Measurements from ENCODE around the gene PDHX.

PDHX gene

DNA sequence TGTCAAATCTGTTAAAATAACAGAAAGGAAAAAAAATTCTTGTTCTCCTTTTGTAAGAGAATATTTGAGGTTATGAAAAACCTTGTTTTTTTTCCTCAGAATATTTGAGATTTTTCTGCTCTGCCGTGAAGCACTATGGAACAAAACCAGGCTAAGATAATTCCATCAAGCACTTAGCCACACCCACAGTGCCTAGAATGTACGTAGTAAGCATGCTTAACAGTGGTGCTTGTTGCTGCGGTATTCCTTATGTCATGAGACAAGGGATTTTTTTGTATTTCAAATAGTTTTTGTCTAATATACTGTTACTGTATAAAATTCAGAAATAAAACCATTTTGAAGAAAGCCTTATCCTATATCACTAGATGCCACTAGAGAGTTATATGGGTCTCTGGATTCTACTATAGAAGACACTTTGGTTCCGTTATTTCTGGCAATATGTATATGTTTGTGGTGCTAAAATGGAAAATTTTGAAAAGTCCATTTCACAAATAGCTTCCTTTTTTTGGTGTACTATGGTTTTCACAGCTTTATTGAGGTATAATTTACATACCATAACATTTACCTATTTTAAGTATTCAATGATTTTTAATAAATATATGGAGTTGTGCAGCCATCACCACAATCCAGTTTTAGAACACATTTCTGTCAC, 23.7 kb downstream of the PDHX start:
- intact Hi-C loops (cut with DNase I; ENCODE audit: low total_unique reads): no loop called here
- H3K27ac ChIP-seq: no peak overlapping the region

DNA sequence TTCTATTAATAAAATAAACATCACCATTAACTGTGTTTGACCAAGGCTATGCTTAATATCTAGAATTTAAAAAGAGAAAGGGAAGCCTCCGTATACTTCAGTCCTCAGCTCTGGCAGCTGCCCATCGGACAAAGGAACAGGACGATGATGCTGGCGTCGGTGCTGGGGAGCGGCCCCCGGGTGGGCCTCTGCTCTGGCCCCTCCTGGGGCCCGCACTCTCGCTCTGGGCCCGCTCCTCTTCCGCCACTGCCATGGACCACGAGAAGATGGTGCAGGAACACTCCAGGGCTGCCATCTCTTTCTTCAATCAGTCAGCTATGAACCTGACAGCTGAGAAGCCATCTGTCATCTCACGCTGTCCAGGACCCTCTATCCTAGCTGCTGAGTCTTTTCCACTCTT, 25.3 kb downstream of the PDHX start:
- TF ChIP-seq, protein P1, sequence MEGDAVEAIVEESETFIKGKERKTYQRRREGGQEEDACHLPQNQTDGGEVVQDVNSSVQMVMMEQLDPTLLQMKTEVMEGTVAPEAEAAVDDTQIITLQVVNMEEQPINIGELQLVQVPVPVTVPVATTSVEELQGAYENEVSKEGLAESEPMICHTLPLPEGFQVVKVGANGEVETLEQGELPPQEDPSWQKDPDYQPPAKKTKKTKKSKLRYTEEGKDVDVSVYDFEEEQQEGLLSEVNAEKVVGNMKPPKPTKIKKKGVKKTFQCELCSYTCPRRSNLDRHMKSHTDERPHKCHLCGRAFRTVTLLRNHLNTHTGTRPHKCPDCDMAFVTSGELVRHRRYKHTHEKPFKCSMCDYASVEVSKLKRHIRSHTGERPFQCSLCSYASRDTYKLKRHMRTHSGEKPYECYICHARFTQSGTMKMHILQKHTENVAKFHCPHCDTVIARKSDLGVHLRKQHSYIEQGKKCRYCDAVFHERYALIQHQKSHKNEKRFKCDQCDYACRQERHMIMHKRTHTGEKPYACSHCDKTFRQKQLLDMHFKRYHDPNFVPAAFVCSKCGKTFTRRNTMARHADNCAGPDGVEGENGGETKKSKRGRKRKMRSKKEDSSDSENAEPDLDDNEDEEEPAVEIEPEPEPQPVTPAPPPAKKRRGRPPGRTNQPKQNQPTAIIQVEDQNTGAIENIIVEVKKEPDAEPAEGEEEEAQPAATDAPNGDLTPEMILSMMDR (IDR thresholded peaks at IDR 0.05): no peak
- H3K27ac ChIP-seq: no peak overlapping the region

More for the DNA sequence above, 23.7 kb downstream of the PDHX start:
- Histone ChIP-seq H3K36me3 (peaks cover 0 to 12% (median 11%) of the 10 kb centered on the region in 3 donors), H3K4me1 (peaks cover 0 to 15% (median 0%) of the 10 kb centered on the region in 4 donors), H3K27me3 (no peaks in the 10 kb centered on the region), H3K4me3 (no peak overlapping the region), H3K9me3 (peaks cover 0 to 8% (median 0%) of the 10 kb centered on the region in 3 donors)
- TF ChIP-seq, protein P1 (IDR thresholded peaks at IDR 0.05): no peak
- no peak for DNase-seq

DNA sequence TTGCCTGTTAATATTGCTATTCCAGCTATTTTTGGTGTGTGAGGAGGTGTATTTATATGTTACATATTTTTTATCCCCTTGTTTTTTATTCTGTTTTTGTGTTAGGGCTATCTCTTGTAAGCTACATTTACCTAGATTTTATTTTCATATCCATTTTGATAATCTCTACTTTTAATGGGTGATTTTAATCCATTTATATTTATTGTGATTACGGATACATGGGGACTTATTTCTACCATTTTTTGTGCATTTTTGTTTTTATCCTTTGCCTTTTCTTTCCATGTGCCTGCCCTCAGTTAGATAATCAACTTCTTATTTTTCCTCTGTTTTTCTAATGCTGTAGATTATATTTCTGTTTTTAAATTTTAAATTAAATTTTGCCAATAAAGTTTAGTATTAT, 28.3 kb downstream of the PDHX start:
- TF ChIP-seq, protein P1 (IDR thresholded peaks at IDR 0.05): no peak
- Histone ChIP-seq H3K4me3 (no peak overlapping the region), H3K9me3 (peaks cover 0 to 8% (median 0%) of the 10 kb centered on the region in 3 donors), H3K27ac (no peak overlapping the region), H3K4me1 (peaks cover 0 to 21% (median 0%) of the 10 kb centered on the region in 4 donors), H3K27me3 (no peaks in the 10 kb centered on the region), H3K36me3 (peaks cover 0 to 12% (median 11%) of the 10 kb centered on the region in 3 donors)
- intact Hi-C loops (cut with DNase I; ENCODE audit: low total_unique reads): no loop called here
- DNase-seq: no peak

More for the DNA sequence above, 25.3 kb downstream of the PDHX start:
- no peak for DNase-seq
- peaks cover 0 to 15% (median 0%) of the 10 kb centered on the region in 4 donors for H3K4me1 ChIP-seq
- no peaks in the 10 kb centered on the region for H3K27me3 ChIP-seq
- H3K4me3 ChIP-seq: no peak overlapping the region
- H3K9me3 ChIP-seq: peaks cover 0 to 8% (median 0%) of the 10 kb centered on the region in 3 donors
- H3K36me3 ChIP-seq: peaks cover 0 to 12% (median 11%) of the 10 kb centered on the region in 3 donors
- intact Hi-C loops (cut with DNase I; ENCODE audit: low total_unique reads): no loop called here

DNA sequence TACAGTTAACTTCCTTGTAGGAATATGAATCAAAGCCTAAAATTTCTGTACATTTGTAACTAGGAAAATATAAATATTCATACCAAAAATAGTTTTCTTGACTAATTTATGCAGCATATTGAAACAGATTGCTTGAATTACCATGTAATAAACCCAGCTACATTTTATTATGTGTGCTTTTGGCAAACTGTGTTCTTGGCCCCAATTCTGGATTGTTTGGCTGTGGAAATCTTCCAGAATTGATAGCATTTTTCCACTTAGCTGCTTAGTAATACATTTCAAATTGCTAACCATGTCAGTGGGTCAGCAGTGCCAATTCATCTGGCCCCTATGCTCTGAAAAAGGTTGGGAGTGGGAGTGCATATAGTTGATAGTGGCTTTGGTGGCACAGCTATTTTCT, 32.3 kb downstream of the PDHX start:
- Histone ChIP-seq H3K36me3 (peaks cover 0 to 5% (median 0%) of the 10 kb centered on the region in 3 donors), H3K27ac (no peak overlapping the region), H3K4me3 (no peak overlapping the region), H3K9me3 (peaks cover 0 to 8% (median 0%) of the 10 kb centered on the region in 3 donors), H3K27me3 (no peaks in the 10 kb centered on the region), H3K4me1 (peaks cover 0 to 15% (median 0%) of the 10 kb centered on the region in 4 donors)
- intact Hi-C loops (cut with DNase I; ENCODE audit: low total_unique reads): no loop called here
- DNase-seq: no peak
- TF ChIP-seq, protein P1 (IDR thresholded peaks at IDR 0.05): no peak

DNA sequence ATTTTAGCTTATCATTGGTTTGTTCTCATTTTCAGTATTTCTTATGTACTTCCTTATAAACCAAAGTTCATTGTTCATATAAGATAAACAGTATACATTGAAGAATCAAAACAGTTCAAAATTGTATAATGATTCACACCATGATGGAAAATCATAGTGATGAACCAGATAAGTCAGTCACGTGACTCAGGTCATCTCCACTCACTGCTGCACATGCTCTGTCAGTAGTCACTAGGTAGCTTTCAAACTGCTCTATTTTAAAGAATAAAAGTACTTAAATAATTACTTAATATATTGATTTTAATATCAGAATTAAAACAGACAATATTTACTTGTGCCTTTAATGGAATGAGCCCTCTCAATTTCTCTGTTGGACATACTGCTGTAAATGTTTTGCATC, 37.5 kb downstream of the PDHX start:
- no peaks in the 10 kb centered on the region for H3K9me3 ChIP-seq
- peaks cover 0 to 6% (median 0%) of the 10 kb centered on the region in 4 donors for H3K4me1 ChIP-seq
- no peaks in the 10 kb centered on the region for H3K27me3 ChIP-seq
- peaks cover 0 to 7% (median 7%) of the 10 kb centered on the region in 3 donors for H3K36me3 ChIP-seq
- no peak overlapping the region for H3K4me3 ChIP-seq
- intact Hi-C loops (cut with DNase I; ENCODE audit: low total_unique reads): no loop called here
- no peak overlapping the region for H3K27ac ChIP-seq
- no peak for DNase-seq
- TF ChIP-seq, protein P1 (IDR thresholded peaks at IDR 0.05): no peak
